HFFc6 (cell line): ENCODE measurements around the gene MAN1B1. TPM values are rescaled to one million over a fixed set of nuclear protein-coding genes. Genes with fewer than 3 reads are reported as not detected.

Source experiments
- DNase-seq: peaks from one replicate; pipeline ENCODE4 v3.0.0-alpha.2; 2018
- H3K27ac Mint-ChIP-seq: 2 replicates; pipeline ENCODE4 v1.8.0; 2020; ENCODE audit warnings: mild to moderate bottlenecking, mixed read lengths
- H3K27me3 Mint-ChIP-seq: 2 replicates; pipeline ENCODE4 v1.8.0; 2021; ENCODE audit warnings: mild to moderate bottlenecking, moderate library complexity, mixed read lengths; ENCODE audit not compliant: insufficient read depth
- H3K36me3 Mint-ChIP-seq: 2 replicates; pipeline ENCODE4 v1.8.0; 2021; ENCODE audit warnings: low read depth, mixed read lengths
- H3K4me1 Mint-ChIP-seq: 2 replicates; pipeline ENCODE4 v1.8.0; 2020; ENCODE audit warnings: low read depth, mixed read lengths
- H3K4me3 Mint-ChIP-seq: 2 replicates; pipeline ENCODE4 v1.8.0; 2020; ENCODE audit warnings: mild to moderate bottlenecking, moderate library complexity, mixed read lengths
- H3K9me3 Mint-ChIP-seq: 2 replicates; pipeline ENCODE4 v1.8.0; 2020; ENCODE audit warnings: mild to moderate bottlenecking, mixed read lengths
- CTCF ChIP-seq: fragments of 200-600 bp; sonication (generic); IDR thresholded peaks from 2 replicates; pipeline ENCODE4 v1.5.0; 2021; ENCODE audit warnings: antibody characterized with exemption, mild to moderate bottlenecking
- total RNA-seq, 6 experiments: library from RNA; stranded (reverse); fragmentation: NEBNext Ultra II Directional; extraction: Animal tissue kit (Norgen Biotek cat#: 25700); gene quantifications; 2 replicates in 1 of 6; 3 replicates in 5 of 6; pipeline ENCODE4 v1.2.3, GENCODE V29; 2021

Gene MAN1B1
- total RNA-seq, 6 experiments from 2014 or later, result 70.1 to 90.2 (median 77.6) TPM

- no peak for DNase-seq
- Mint-ChIP-seq H3K27me3 (no peaks in the 10 kb centered on the region), H3K4me3 (no peak overlapping the region), H3K27ac (no peak overlapping the region), H3K4me1 (peaks cover 6% of the 10 kb centered on the region; the same call in 1 of the 2 replicates), H3K9me3 (no peaks in the 10 kb centered on the region), H3K36me3 (no peaks in the 10 kb centered on the region)
- no peak for TF ChIP-seq CTCF
These were observed 46.2 kb upstream of the MAN1B1 start for GRCh38 chr9:137040568-137040967.

- H3K4me3 Mint-ChIP-seq, result no peak overlapping the region
- peaks cover 6% of the 10 kb centered on the region; the same call in 1 of the 2 replicates for H3K4me1 Mint-ChIP-seq
- no peak overlapping the region for H3K27ac Mint-ChIP-seq
- H3K27me3 Mint-ChIP-seq, result no peaks in the 10 kb centered on the region
- DNase-seq, result no peak
- H3K36me3 Mint-ChIP-seq, result no peaks in the 10 kb centered on the region
- TF ChIP-seq CTCF, result no peak
- no peaks in the 10 kb centered on the region for H3K9me3 Mint-ChIP-seq
These were observed 45.7 kb upstream of the MAN1B1 start for GRCh38 chr9:137041124-137041523.

- Mint-ChIP-seq H3K27me3 (peaks cover 3% of the 10 kb centered on the region), H3K9me3 (no peaks in the 10 kb centered on the region)
These were observed 43.7 kb upstream of the MAN1B1 start for GRCh38 chr9:137042751-137043727.

GRCh38 chr9:137044037-137044436, 42.7 kb upstream of the MAN1B1 start:
- no peak for DNase-seq
- Mint-ChIP-seq H3K27ac (no peak overlapping the region), H3K36me3 (no peaks in the 10 kb centered on the region), H3K4me1 (peaks cover 6% of the 10 kb centered on the region; the same call in 1 of the 2 replicates), H3K4me3 (no peak overlapping the region), H3K9me3 (no peaks in the 10 kb centered on the region), H3K27me3 (peaks cover 3% of the 10 kb centered on the region)
- no peak for TF ChIP-seq CTCF

More at GRCh38 chr9:137042751-137043727, 43.7 kb upstream of the MAN1B1 start:
- Mint-ChIP-seq H3K4me3 (no peak overlapping the region), H3K36me3 (no peaks in the 10 kb centered on the region), H3K4me1 (peaks cover 6% of the 10 kb centered on the region; the same call in 1 of the 2 replicates), H3K27ac (no peak overlapping the region)
- no peak for TF ChIP-seq CTCF
- DNase-seq, result no peak

GRCh38 chr9:137044502-137045177, 42.1 kb upstream of the MAN1B1 start:
- H3K27me3 Mint-ChIP-seq, result peaks cover 6% of the 10 kb centered on the region
- TF ChIP-seq CTCF, result no peak
- H3K4me3 Mint-ChIP-seq, result peak overlapping the region; percentile 85
- H3K9me3 Mint-ChIP-seq, result no peaks in the 10 kb centered on the region
- H3K27ac Mint-ChIP-seq, result no peak overlapping the region
- no peak for DNase-seq
- no peaks in the 10 kb centered on the region for H3K36me3 Mint-ChIP-seq
- peaks cover 6% of the 10 kb centered on the region; the same call in 1 of the 2 replicates for H3K4me1 Mint-ChIP-seq
